Measurements from ENCODE around the gene OXSR1.

DNA sequence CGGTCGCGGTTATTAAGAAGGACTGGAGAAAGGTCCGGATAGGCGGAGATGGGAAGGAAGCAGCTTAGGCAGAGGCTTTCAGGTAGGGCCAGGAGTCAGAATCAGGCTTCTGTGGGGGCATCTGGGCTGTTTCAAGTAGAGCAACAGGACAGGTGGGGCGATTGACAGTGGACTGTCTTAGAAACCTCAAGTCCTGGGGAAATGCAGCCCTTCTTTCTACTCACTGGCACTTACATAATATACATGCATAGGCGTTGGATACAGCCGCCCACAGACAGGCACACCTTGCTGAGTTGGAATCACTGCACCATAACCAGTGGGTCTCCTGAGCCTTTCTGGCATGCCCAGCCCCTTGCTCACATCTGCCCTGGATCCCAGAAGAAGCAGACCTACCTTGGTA lies 26.1 kb upstream of the OXSR1 start:
- no peak for TF ChIP-seq POLR2A (IDR thresholded peaks at IDR 0.05)
- TF ChIP-seq, protein P1, sequence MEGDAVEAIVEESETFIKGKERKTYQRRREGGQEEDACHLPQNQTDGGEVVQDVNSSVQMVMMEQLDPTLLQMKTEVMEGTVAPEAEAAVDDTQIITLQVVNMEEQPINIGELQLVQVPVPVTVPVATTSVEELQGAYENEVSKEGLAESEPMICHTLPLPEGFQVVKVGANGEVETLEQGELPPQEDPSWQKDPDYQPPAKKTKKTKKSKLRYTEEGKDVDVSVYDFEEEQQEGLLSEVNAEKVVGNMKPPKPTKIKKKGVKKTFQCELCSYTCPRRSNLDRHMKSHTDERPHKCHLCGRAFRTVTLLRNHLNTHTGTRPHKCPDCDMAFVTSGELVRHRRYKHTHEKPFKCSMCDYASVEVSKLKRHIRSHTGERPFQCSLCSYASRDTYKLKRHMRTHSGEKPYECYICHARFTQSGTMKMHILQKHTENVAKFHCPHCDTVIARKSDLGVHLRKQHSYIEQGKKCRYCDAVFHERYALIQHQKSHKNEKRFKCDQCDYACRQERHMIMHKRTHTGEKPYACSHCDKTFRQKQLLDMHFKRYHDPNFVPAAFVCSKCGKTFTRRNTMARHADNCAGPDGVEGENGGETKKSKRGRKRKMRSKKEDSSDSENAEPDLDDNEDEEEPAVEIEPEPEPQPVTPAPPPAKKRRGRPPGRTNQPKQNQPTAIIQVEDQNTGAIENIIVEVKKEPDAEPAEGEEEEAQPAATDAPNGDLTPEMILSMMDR (IDR thresholded peaks at IDR 0.05): no peak

All from uterus (tissue), 2 donors.